DND-41 (cell line): ENCODE data around the gene PTGES3L.

Experiments
- EZH2 ChIP-seq: IDR thresholded peaks from 3 replicates; pipeline ENCODE4 v1.6.1; 2012; ENCODE audit warnings: borderline replicate concordance, low read depth, mild to moderate bottlenecking, moderate library complexity, low read length, inconsistent platforms; ENCODE audit not compliant: severe bottlenecking
- TF ChIP-seq, protein P1 (sequence below): IDR thresholded peaks from 2 replicates; pipeline ENCODE4 v1.5.1; 2012; ENCODE audit warnings: borderline replicate concordance, low read length, moderate library complexity, mild to moderate bottlenecking; ENCODE audit not compliant: poor library complexity, severe bottlenecking; ENCODE audit errors: extremely low read depth

DNA sequence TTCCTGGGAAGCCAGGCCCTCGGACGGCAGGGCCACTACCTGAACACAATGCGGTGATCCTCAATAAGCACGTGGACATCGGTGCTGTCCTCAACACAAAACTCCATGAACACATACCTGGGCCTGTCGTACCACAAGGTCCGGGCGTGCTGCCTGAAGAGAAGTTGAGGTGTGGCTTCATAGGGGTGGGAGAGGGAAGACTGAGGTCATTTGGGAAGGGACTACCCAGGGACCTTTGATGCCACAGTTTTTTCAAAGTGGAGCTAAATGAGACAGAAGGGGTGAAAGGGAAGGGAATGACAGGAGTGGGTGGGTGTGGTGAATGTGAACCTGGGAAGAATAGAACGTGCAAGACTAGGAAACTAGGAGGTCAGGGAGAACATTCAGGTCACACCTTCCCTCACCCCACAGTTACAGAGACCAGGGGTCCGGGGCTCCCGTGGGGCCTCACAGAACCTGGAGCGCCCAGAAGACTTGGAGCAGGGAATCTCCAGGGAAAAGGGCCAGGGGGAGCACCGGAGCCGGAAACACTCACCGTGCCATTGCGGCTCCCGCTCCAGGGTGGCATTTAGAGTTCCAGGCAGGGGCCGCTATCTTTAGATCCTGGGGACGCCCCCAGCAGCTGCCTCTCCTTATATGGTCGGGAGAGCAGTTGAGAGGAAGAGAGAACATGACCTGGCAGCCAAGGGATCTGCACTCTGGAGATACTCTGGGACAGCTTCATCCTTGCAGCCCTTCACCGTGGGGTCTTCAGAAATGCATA lies at the start of gene PTGES3L:
- TF ChIP-seq, protein P1, sequence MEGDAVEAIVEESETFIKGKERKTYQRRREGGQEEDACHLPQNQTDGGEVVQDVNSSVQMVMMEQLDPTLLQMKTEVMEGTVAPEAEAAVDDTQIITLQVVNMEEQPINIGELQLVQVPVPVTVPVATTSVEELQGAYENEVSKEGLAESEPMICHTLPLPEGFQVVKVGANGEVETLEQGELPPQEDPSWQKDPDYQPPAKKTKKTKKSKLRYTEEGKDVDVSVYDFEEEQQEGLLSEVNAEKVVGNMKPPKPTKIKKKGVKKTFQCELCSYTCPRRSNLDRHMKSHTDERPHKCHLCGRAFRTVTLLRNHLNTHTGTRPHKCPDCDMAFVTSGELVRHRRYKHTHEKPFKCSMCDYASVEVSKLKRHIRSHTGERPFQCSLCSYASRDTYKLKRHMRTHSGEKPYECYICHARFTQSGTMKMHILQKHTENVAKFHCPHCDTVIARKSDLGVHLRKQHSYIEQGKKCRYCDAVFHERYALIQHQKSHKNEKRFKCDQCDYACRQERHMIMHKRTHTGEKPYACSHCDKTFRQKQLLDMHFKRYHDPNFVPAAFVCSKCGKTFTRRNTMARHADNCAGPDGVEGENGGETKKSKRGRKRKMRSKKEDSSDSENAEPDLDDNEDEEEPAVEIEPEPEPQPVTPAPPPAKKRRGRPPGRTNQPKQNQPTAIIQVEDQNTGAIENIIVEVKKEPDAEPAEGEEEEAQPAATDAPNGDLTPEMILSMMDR = no peak
- no peak for TF ChIP-seq EZH2
